ENCODE measurements around the gene SNED1.

SNED1 gene

GRCh38 chr2:240997856-240998705 lies at the start of gene SNED1:
SNED1 (plus strand) TSS chr2:240998618; CDS start chr2:240998838, 220 bp downstream.
- intact Hi-C loops (cut with DNase I): no loop called here
- DNase-seq: peak in 37 of 42 donors; percentile 8 to 73 (median 54)

- DNase-seq: peak in 16 of 42 donors; percentile 1 to 19 (median 6)
- intact Hi-C loops (cut with DNase I): no loop called here
Measured at GRCh38 chr2:240948905-240949790, 49.3 kb upstream of the SNED1 start.

- peak in 17 of 42 donors; percentile 0 to 19 (median 6) for DNase-seq
Measured at GRCh38 chr2:240949791-240950705, 48.4 kb upstream of the SNED1 start.

GRCh38 chr2:240951045-240951594 lies 47.3 kb upstream of the SNED1 start:
- intact Hi-C loops (cut with DNase I): no loop called here
- peak in 1 of 42 donors; percentile 1 for DNase-seq

More at GRCh38 chr2:240949791-240950705, 48.4 kb upstream of the SNED1 start:
- intact Hi-C loops (cut with DNase I): no loop called here

GRCh38 chr2:240952496-240953246 lies 45.7 kb upstream of the SNED1 start:
- intact Hi-C loops (cut with DNase I): no loop called here
- peak in 18 of 42 donors; percentile 1 to 21 (median 8) for DNase-seq

GRCh38 chr2:240953426-240954410 lies 44.7 kb upstream of the SNED1 start:
- intact Hi-C loops (cut with DNase I): no loop called here
- DNase-seq: peak in 25 of 42 donors; percentile 1 to 41 (median 13)

GRCh38 chr2:240954436-240955305 lies 43.7 kb upstream of the SNED1 start:
- intact Hi-C loops (cut with DNase I): no loop called here
- peak in 20 of 42 donors; percentile 1 to 30 (median 16) for DNase-seq

GRCh38 chr2:240955306-240956170 lies 42.9 kb upstream of the SNED1 start:
- DNase-seq: peak in 21 of 42 donors; percentile 3 to 43 (median 17)
- intact Hi-C loops (cut with DNase I): no loop called here

GRCh38 chr2:240956171-240956934 lies 42.1 kb upstream of the SNED1 start:
- intact Hi-C loops (cut with DNase I): no loop called here
- peak in 18 of 42 donors; percentile 1 to 38 (median 16) for DNase-seq

- intact Hi-C loops (cut with DNase I): no loop called here
- DNase-seq: peak in 18 of 42 donors; percentile 1 to 39 (median 14)
Measured at GRCh38 chr2:240956935-240957655, 41.3 kb upstream of the SNED1 start.

GRCh38 chr2:240957656-240958365 lies 40.6 kb upstream of the SNED1 start:
- intact Hi-C loops (cut with DNase I): no loop called here
- DNase-seq: peak in 27 of 42 donors; percentile 2 to 68 (median 30)

All from head of caudate nucleus (tissue), 42 donors.